Measurements from ENCODE around the gene CRYAB. TPM values are rescaled to one million over a fixed set of nuclear protein-coding genes. Genes with fewer than 3 reads are reported as not detected.

CRYAB gene
- total RNA-seq (2014; rRNA removed; shearing (Covaris generic)), result 1.7 TPM in 1 of 2 replicates, not detected in the other

GRCh38 chr11:111911563-111912401, at the start of gene CRYAB:
TSS of gene CRYAB (minus strand) at chr11:111911770. CDS start at chr11:111911724, 46 bp downstream.
- peak; percentile 61 for DNase-seq (ENCODE audit: low read depth)

GRCh38 chr11:111960916-111961315, 49.3 kb upstream of the CRYAB start:
- DNase-seq (ENCODE audit: low read depth), result no peak

- no peak for DNase-seq (ENCODE audit: low read depth)
Observed at GRCh38 chr11:111957663-111958444, 46.3 kb upstream of the CRYAB start.

- no peak for DNase-seq (ENCODE audit: low read depth)
Observed at GRCh38 chr11:111954154-111954553, 42.6 kb upstream of the CRYAB start.

GRCh38 chr11:111951565-111951964, 40.0 kb upstream of the CRYAB start:
- no peak for DNase-seq (ENCODE audit: low read depth)

- no peak for DNase-seq (ENCODE audit: low read depth)
Observed at GRCh38 chr11:111949519-111950426, 38.2 kb upstream of the CRYAB start.

GRCh38 chr11:111947143-111947542, 35.6 kb upstream of the CRYAB start:
- DNase-seq (ENCODE audit: low read depth), result no peak

GRCh38 chr11:111946499-111946898, 34.9 kb upstream of the CRYAB start:
- no peak for DNase-seq (ENCODE audit: low read depth)

GRCh38 chr11:111945198-111945597, 33.6 kb upstream of the CRYAB start:
- DNase-seq (ENCODE audit: low read depth), result peak; percentile 64

- peak; percentile 97 for DNase-seq (ENCODE audit: low read depth)
Observed at GRCh38 chr11:111944651-111945051, 33.1 kb upstream of the CRYAB start.

- peak; percentile 86 for DNase-seq (ENCODE audit: low read depth)
Observed at GRCh38 chr11:111944139-111944538, 32.6 kb upstream of the CRYAB start.

GRCh38 chr11:111942829-111943228, 31.3 kb upstream of the CRYAB start:
- peak; percentile 91 for DNase-seq (ENCODE audit: low read depth)

GRCh38 chr11:111941963-111942362, 30.4 kb upstream of the CRYAB start:
- peak; percentile 84 for DNase-seq (ENCODE audit: low read depth)

- peak; percentile 96 for DNase-seq (ENCODE audit: low read depth)
Observed at GRCh38 chr11:111939836-111940604, 28.4 kb upstream of the CRYAB start.

- peak; percentile 83 for DNase-seq (ENCODE audit: low read depth)
Observed at GRCh38 chr11:111938687-111939160, 27.2 kb upstream of the CRYAB start.

GRCh38 chr11:111937844-111938243, 26.3 kb upstream of the CRYAB start:
- no peak for DNase-seq (ENCODE audit: low read depth)

- DNase-seq (ENCODE audit: low read depth), result no peak
Observed at GRCh38 chr11:111937461-111937769, 25.8 kb upstream of the CRYAB start.

GRCh38 chr11:111936040-111936540, 24.5 kb upstream of the CRYAB start:
- no peak for DNase-seq (ENCODE audit: low read depth)

GRCh38 chr11:111935317-111936039, 23.9 kb upstream of the CRYAB start:
- DNase-seq (ENCODE audit: low read depth), result no peak

GRCh38 chr11:111934306-111934705, 22.7 kb upstream of the CRYAB start:
- no peak for DNase-seq (ENCODE audit: low read depth)
